T-cell (primary cell): ENCODE measurements around the gene SFXN5. TPM values are rescaled to one million over a fixed set of nuclear protein-coding genes. Genes with fewer than 3 reads are reported as not detected.
A peak's percentile ranks its signal among the peaks of the same experiment; 100 is the strongest.
"Not testable (repeated sequence)": the region's sequence is repeated elsewhere in the genome, so short reads cannot be mapped to it uniquely, and the experiment has no call there.

Experiments
- ATAC-seq, 4 experiments: fragments of 200-7000 bp in 3 of 4; fragments of 150-1000 bp in 1 of 4; cut with Tn5 transposase; replicated peaks in 1 of 4; 1 replicate in 3 of 4; 2 replicates in 1 of 4; pipeline ENCODE4 v1.10.0; 2021; ENCODE audit warnings: moderate library complexity in 3 of 4, mild to moderate bottlenecking in 2 of 4, moderate number of reproducible peaks in 1 of 4
- CTCF ChIA-PET, 2 donors: fragments of 300-600 bp; sonication (Branson Sonifier 250); formaldehyde crosslinking; loops; one replicate each; lab custom pipeline; 2022; ENCODE audit warnings: antibody characterized with exemption in 2 of 2; lab: Charles Lee
- POLR2A ChIA-PET, 2 donors: fragments of 300-600 bp; sonication (Branson Sonifier 250); formaldehyde crosslinking; loops; one replicate each; lab custom pipeline; 2022; ENCODE audit warnings: antibody characterized with exemption in 2 of 2; lab: Charles Lee
- DNase-seq, 35 experiments: peaks; one replicate each; pipeline versions ENCODE4 v3.0.0 to v3.0.0-alpha.2; 2013 to 2023
- H3K27ac ChIP-seq: one replicate; pipeline ENCODE4 v1.5.1; 2013; ENCODE audit warnings: low read length
- H3K27me3 ChIP-seq, 2 experiments: replicated peaks in 1 of 2; 1 replicate in 1 of 2; 2 replicates in 1 of 2; pipeline versions ENCODE4 v1.6.1 to v1.7.0; 2013; ENCODE audit warnings: low read length in 1 of 2, mixed read lengths in 1 of 2; ENCODE audit not compliant: control insufficient read depth in 2 of 2, insufficient read depth in 2 of 2; ENCODE audit errors: extremely low read depth in 1 of 2
- H3K36me3 ChIP-seq, 2 donors: 1 replicate in 1 of 2; 2 replicates in 1 of 2; pipeline versions ENCODE4 v1.6.1 to v1.7.0; 2013; ENCODE audit warnings: low read length in 1 of 2; ENCODE audit not compliant: control insufficient read depth in 2 of 2, insufficient read depth in 1 of 2; ENCODE audit errors: extremely low read depth in 1 of 2
- H3K4me1 ChIP-seq, 2 experiments: 1 replicate in 1 of 2; 2 replicates in 1 of 2; pipeline versions ENCODE4 v1.6.1 to v1.7.0; 2013; ENCODE audit warnings: low read length in 2 of 2, mixed read lengths in 1 of 2; ENCODE audit not compliant: insufficient read depth in 2 of 2, control insufficient read depth in 1 of 2; ENCODE audit errors: extremely low read depth in 1 of 2
- H3K4me3 ChIP-seq, 2 donors: 1 replicate in 1 of 2; 2 replicates in 1 of 2; pipeline versions ENCODE4 v1.5.1 to v1.7.0; 2013; ENCODE audit warnings: mild to moderate bottlenecking in 2 of 2, low read length in 1 of 2, moderate library complexity in 1 of 2; ENCODE audit not compliant: control insufficient read depth in 1 of 2; ENCODE audit errors: extremely low read depth in 1 of 2
- H3K9me3 ChIP-seq: 2 replicates; pipeline ENCODE4 v1.7.0; 2013
- H3K27ac Mint-ChIP-seq, 2 donors: one replicate each; pipeline ENCODE4 v1.8.0; 2020 to 2021; ENCODE audit warnings: mild to moderate bottlenecking in 2 of 2, mixed read lengths in 2 of 2
- H3K27me3 Mint-ChIP-seq, 2 donors: one replicate each; pipeline ENCODE4 v1.8.0; 2021 to 2022; ENCODE audit warnings: mixed read lengths in 2 of 2
- H3K36me3 Mint-ChIP-seq: one replicate; pipeline ENCODE4 v1.8.0; 2021; ENCODE audit warnings: mixed read lengths
- H3K4me1 Mint-ChIP-seq, 3 donors: one replicate each; pipeline ENCODE4 v1.8.0; 2020 to 2022; ENCODE audit warnings: mixed read lengths in 3 of 3, mild to moderate bottlenecking in 1 of 3
- H3K4me3 Mint-ChIP-seq, 3 donors: one replicate each; pipeline ENCODE4 v1.8.0; 2020 to 2022; ENCODE audit warnings: mild to moderate bottlenecking in 3 of 3, mixed read lengths in 3 of 3, moderate library complexity in 3 of 3
- H3K9me3 Mint-ChIP-seq, 3 donors: one replicate each; pipeline ENCODE4 v1.8.0; 2020 to 2022; ENCODE audit warnings: mixed read lengths in 3 of 3
- WGBS: methylation state at CpG from one replicate; pipeline ENCODE4 v1.1.5; 2013; ENCODE audit warnings: missing lambda C conversion rate; ENCODE audit not compliant: insufficient coverage; 5-methylcytosine and 5-hydroxymethylcytosine counted together
- total RNA-seq, 35 experiments: library from RNA in 6 of 35; stranded (reverse) in 6 of 35; fragments of 120-200 nt in 1 of 35; gene quantifications; one replicate each; pipeline versions ENCODE4 v1.2.1 to v1.2.4 and lab custom pipeline; 2013 to 2026

Gene SFXN5, protein sequence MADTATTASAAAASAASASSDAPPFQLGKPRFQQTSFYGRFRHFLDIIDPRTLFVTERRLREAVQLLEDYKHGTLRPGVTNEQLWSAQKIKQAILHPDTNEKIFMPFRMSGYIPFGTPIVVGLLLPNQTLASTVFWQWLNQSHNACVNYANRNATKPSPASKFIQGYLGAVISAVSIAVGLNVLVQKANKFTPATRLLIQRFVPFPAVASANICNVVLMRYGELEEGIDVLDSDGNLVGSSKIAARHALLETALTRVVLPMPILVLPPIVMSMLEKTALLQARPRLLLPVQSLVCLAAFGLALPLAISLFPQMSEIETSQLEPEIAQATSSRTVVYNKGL
- total RNA-seq (10 to 100 TPM in 2 of 5 donors, 1 to 10 TPM in 3; 6.3 to 14.2 (median 9.7) TPM), total RNA-seq (lab: John Stamatoyannopoulos, UW) (0.91 to 16.6 (median 7.7) reads per million in 29 experiments)
- total RNA-seq (2013), result 4.1 TPM

DNA sequence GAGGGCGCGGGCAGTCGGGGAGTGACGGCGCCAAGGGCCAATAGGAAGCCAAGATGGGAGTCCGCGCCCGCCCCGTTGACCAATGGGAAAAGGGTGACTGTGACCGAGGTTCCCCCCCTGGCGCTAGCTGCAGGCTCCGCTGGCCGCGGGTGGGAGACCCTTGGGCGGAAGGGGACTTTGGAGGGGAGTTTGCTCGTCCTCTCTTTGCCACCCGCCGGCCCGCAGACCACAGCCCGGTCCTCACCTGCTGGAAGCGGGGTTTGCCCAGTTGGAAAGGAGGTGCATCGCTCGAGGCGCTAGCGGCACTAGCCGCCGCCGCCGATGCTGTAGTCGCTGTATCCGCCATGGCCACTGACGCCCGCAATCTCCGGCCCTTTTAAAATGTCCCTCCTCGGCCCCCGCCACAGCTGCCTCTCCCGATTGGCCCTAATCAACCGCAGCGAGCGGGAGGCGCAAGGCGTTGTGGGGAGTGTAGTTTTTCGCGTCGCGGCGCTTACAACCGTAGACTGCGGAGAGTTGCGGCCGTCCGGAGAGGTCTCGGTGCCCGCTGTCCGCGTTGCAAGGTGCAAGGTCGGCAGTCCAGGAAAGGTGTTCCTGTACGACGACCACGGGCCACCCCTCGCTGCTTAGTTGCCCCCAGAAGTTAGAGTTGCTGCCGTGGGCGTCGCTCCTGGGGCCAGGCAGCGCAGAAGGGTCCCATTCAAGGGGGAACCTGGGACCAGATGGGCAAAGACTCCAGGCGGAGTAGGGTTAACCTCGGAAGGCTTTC, at the start of gene SFXN5:
Gene SFXN5, minus strand, starts transcription at position 353 of the 769 bp plus-strand sequence. Its CDS starts 7 bp downstream, at position 346.
- 3% methylated on average over 62 of the region's 67 CpGs for WGBS
- Histone ChIP-seq H3K27ac (peak within 1 kb of the TSS; percentile 86), H3K4me1 (peaks cover 6 to 22% of the 10 kb centered on the region in 2 experiments), H3K36me3 (no peaks in the 10 kb centered on the region), H3K9me3 (no peaks in the 10 kb centered on the region), H3K4me3 (peak within 1 kb of the TSS; percentile 91 to 94), H3K27me3 (no peaks in the 10 kb centered on the region)
- Mint-ChIP-seq H3K4me1 (peaks cover 34 to 37% (median 37%) of the 10 kb centered on the region in 3 donors), H3K27ac (peak within 1 kb of the TSS; percentile 85 to 89), H3K27me3 (no peaks in the 10 kb centered on the region), H3K36me3 (no peaks in the 10 kb centered on the region), H3K9me3 (no peaks in the 10 kb centered on the region), H3K4me3 (peak within 1 kb of the TSS; percentile 90 to 93 (median 91))
- POLR2A ChIA-PET, result no interaction called here
- CTCF ChIA-PET, result interaction anchor here in 1 of 2 donors (0.7 to 1.0 kb wide), 2 partner anchors 106 to 141 kb away, joined by 3 to 4 read pairs; no protein-coding TSS in a partner anchor
- ATAC-seq, result peak; percentile 89 to 91 (median 90)
- DNase-seq, result peak; percentile 81 to 98 (median 89)

DNA sequence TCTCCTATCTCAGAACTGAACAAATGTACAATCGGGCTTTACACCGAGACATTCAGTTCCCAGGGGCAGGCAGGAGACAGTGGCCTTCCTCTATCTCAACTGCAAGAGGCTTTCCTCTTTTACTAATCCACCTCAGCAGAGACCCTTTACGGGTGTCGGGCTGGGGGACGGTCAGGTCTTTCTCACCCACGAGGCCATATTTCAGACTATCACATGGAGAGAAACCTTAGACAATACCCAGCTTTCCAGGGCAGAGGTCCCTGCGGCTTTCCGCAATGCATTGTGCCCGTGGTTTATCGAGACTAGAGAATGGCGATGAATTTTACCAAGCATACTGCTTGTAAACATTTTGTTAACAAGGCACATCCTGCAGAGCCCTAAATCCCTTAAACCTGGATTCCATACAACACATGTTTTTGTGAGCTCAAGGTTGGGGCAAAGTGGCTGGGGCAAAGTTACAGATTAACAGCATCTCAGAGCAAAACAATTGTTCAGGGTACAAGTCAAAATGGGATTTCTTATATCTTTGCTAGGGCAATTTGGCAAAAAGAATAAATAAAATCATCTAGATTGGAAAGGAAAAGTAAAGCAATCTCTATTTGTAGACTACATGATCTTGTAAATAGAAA, 48.2 kb upstream of the SFXN5 start:
- H3K4me3 ChIP-seq, H3K4me3 Mint-ChIP-seq, H3K9me3 ChIP-seq, H3K4me1 Mint-ChIP-seq, H3K36me3 Mint-ChIP-seq, POLR2A ChIA-PET, H3K9me3 Mint-ChIP-seq, DNase-seq, H3K4me1 ChIP-seq, H3K36me3 ChIP-seq, CTCF ChIA-PET, H3K27ac ChIP-seq, ATAC-seq, H3K27ac Mint-ChIP-seq: not testable (repeated sequence)
- peaks cover 16 to 20% of the 10 kb centered on the region in 2 donors for H3K27me3 Mint-ChIP-seq
- 90% methylated on average over 9 of the region's 11 CpGs for WGBS
- H3K27me3 ChIP-seq, result peaks cover 8 to 14% of the 10 kb centered on the region in 2 experiments

DNA sequence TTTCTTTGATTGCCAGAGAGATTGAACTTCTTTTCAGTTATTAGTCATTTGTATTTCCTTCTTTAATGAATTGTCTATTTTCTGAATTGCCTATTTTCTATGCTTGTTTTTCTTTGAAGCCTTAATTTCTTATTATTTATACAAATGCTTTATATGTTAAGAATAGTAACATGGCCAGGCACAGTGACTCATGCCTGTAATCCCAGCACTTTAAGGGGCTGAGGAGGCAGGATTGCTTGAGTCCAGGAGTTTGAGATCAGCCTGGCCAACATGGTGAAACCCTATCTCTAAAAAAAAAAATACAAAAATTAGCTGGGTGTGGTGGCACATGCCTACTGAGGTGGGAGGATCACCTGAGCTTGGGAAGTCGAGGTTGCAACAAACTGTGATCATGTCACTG, 45.9 kb upstream of the SFXN5 start:
- Histone ChIP-seq H3K36me3 (no peaks in the 10 kb centered on the region), H3K27me3 (peaks cover 7 to 11% of the 10 kb centered on the region in 2 experiments), H3K27ac (no peak overlapping the region), H3K4me3 (no peak overlapping the region), H3K9me3 (no peaks in the 10 kb centered on the region), H3K4me1 (peaks cover 0 to 6% of the 10 kb centered on the region in 2 experiments)
- H3K9me3 Mint-ChIP-seq, result no peaks in the 10 kb centered on the region
- WGBS, result 100% methylated on average over 1 of the region's 1 CpG
- H3K27me3 Mint-ChIP-seq, result peaks cover 5% of the 10 kb centered on the region in 2 donors
- no peak overlapping the region for H3K27ac Mint-ChIP-seq
- peaks cover 0 to 4% (median 2%) of the 10 kb centered on the region in 3 donors for H3K4me1 Mint-ChIP-seq
- CTCF ChIA-PET, result interaction anchor here in 1 of 2 donors (0.7 to 0.8 kb wide), 2 partner anchors 11 to 30 kb away, joined by 5 read pairs; no protein-coding TSS in a partner anchor
- ATAC-seq (no peak), DNase-seq (no peak)
- POLR2A ChIA-PET, result no interaction called here
- no peaks in the 10 kb centered on the region for H3K36me3 Mint-ChIP-seq
- no peak overlapping the region for H3K4me3 Mint-ChIP-seq

DNA sequence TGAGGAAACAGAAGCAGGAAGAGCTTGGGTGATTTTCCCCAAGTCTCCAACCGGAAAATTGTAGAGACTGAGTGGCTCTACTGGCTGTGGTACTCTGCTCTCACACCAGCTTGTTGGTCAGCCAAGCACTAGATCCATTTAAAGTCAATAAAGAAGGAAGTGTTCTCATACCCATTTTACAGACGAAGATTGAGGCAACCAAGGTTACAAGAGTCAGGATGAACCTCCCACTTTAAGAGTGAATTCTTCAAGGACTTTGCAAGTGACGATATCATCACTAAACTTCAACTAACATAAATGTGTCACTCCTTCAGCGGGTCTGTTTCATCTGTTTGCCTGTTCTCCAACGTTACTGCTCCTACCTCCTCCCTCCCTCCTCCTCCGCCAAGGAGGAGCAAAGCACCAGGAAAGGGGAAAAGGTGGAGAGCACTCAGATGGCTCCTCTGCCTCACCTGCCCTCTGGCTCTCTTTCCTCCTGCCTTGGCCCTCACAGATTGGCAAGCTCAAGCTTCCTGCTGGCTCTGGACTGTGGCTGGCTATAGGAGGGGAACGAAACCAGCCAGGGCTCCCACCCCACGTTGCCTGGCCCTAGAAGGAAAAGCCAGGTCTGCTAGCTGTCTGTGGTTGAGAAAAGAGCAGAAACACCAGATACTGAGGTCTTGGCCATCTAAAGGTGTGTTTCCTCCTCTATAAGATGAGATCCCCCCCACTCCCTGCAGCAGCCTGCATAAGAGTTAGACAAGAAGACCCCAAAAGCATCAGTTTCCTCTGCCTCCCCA, 44.9 kb upstream of the SFXN5 start:
- no peak for DNase-seq
- no peaks in the 10 kb centered on the region for H3K36me3 Mint-ChIP-seq
- CTCF ChIA-PET, result interaction anchor here in 1 of 2 donors (0.8 kb wide), 1 partner anchor 12 kb away, joined by 5 read pairs; no protein-coding TSS in a partner anchor
- H3K27ac Mint-ChIP-seq, result no peak overlapping the region
- no peak for ATAC-seq
- Histone ChIP-seq H3K36me3 (no peaks in the 10 kb centered on the region), H3K9me3 (no peaks in the 10 kb centered on the region), H3K4me3 (no peak overlapping the region), H3K27ac (no peak overlapping the region), H3K4me1 (peaks cover 0 to 17% of the 10 kb centered on the region in 2 experiments), H3K27me3 (peaks cover 10 to 13% of the 10 kb centered on the region in 2 experiments)
- H3K27me3 Mint-ChIP-seq, result peaks cover 5% of the 10 kb centered on the region in 2 donors
- H3K4me3 Mint-ChIP-seq, result no peak overlapping the region
- WGBS, result 74% methylated on average over 3 of the region's 8 CpGs
- no peaks in the 10 kb centered on the region for H3K9me3 Mint-ChIP-seq
- peaks cover 9 to 11% (median 10%) of the 10 kb centered on the region in 3 donors for H3K4me1 Mint-ChIP-seq
- POLR2A ChIA-PET, result no interaction called here

DNA sequence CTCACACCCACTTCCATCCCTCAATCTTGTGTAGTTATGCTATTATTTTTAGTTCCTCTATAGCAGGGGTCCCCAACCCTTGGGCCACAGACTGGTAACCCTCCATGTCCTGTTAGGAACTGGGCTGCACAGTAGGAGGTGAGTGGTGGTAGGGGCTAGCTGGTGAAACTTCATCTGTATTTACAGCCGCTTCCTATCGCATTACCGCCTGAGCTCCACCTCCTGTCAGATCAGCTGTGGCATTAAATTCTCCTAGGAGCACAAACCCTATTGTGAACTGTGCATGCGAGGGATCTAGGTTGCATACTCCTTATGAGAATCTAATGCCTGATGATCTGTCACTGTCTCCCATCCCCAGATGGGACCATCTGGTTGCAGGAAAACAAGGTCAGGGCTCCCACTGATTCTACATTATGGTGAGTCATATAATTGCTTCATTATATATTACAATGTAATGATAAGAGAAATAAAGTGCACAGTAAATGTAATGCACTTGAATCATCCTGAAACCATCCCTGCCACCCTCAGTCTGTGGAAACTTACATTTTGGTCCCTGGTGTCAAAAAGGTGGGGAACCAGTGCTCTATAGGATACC, 42.9 kb upstream of the SFXN5 start:
- 96% methylated on average over 3 of the region's 4 CpGs for WGBS
- H3K36me3 ChIP-seq, result no peaks in the 10 kb centered on the region
- ATAC-seq, result no peak
- peaks cover 0 to 3% of the 10 kb centered on the region in 2 donors for H3K27me3 Mint-ChIP-seq
- peak overlapping the region; percentile 56 to 62 (median 62) for H3K4me3 Mint-ChIP-seq
- ChIA-PET POLR2A (interaction anchor here (0.6 to 0.7 kb wide), 2 partner anchors 99 to 1467 kb away, joined by 5 to 8 read pairs; no protein-coding TSS in a partner anchor), CTCF (interaction anchor here (1.1 to 1.9 kb wide), 3 partner anchors 29 to 63 kb away, joined by 3 to 13 read pairs (median 10); no protein-coding TSS in a partner anchor)
- peaks cover 19 to 28% (median 19%) of the 10 kb centered on the region in 3 donors for H3K4me1 Mint-ChIP-seq
- no peak overlapping the region for H3K27ac ChIP-seq
- H3K27ac Mint-ChIP-seq, result peak overlapping the region; percentile 31 to 50
- no peaks in the 10 kb centered on the region for H3K9me3 Mint-ChIP-seq
- no peak overlapping the region for H3K4me3 ChIP-seq
- peaks cover 10 to 15% of the 10 kb centered on the region in 2 experiments for H3K27me3 ChIP-seq
- peaks cover 0 to 23% of the 10 kb centered on the region in 2 experiments for H3K4me1 ChIP-seq
- no peaks in the 10 kb centered on the region for H3K36me3 Mint-ChIP-seq
- no peak for DNase-seq
- H3K9me3 ChIP-seq, result no peaks in the 10 kb centered on the region
